Sigmoid colon (tissue), 4 donors: ENCODE data around the gene FILIP1.

ENCODE experiments used
- CTCF ChIP-seq, 4 experiments: fragments of 450-650 bp in 3 of 4; fragments of 200-600 bp in 1 of 4; IDR thresholded peaks; one replicate each; pipeline ENCODE4 v1.5.1; 2016 to 2019; ENCODE audit warnings: antibody characterized with exemption in 4 of 4, mild to moderate bottlenecking in 3 of 4, moderate library complexity in 2 of 4
- EP300 ChIP-seq, 4 donors: sonication (generic); formaldehyde crosslinking; IDR thresholded peaks; one replicate each; pipeline ENCODE4 v1.6.1; 2017; ENCODE audit warnings: antibody characterized with exemption in 4 of 4
- POLR2A ChIP-seq, 2 donors: fragments of 450-650 bp; IDR thresholded peaks; one replicate each; pipeline ENCODE4 v1.6.1; 2016; ENCODE audit warnings: antibody characterized with exemption in 2 of 2, mild to moderate bottlenecking in 2 of 2, moderate library complexity in 2 of 2

- TF ChIP-seq CTCF (IDR thresholded peaks at IDR 0.05) (no peak), POLR2A (IDR thresholded peaks at IDR 0.05) (no peak), EP300 (IDR thresholded peaks at IDR 0.05) (no peak)
Measured at GRCh38 chr6:75512591-75512990, 19.0 kb upstream of the FILIP1 start.
